ENCODE data around the gene PMFBP1. TPM values are rescaled to one million over a fixed set of nuclear protein-coding genes. Genes with fewer than 3 reads are reported as not detected.

The PMFBP1 gene
- total RNA-seq, 1 experiment from 2014 or later, result 0.55 TPM

DNA sequence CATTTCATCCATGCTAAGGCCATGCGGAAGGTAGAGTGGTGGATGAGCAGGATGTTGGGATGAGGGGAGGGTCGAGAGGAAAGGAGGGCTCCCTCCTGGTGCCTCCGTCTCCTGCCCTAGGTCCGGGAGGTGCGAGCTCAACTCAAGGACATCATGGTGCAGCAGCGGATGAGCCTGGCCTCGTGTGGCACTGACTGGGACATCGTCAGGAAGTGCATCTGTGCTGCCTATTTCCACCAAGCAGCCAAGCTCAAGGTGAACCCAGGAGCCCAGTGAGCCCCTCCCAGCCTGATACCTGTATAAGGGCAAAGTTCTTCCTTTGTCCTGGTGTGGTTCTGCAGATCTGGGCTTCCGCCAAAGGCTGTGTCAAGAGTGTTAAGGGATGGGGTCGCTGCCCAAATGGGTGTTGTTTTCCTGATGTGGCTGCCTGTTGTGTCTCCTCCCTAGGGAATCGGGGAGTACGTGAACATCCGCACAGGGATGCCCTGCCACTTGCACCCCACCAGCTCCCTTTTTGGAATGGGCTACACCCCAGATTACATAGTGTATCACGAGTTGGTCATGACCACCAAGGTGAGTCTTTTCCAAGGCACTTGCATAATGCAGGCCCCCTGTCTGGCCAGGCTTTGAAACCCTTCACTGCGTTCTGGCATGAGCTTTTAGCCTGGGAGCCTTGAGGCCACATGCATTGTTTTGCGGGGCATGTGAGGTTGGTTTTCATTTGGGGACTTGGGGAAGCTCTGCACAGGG is 63.4 kb downstream of the PMFBP1 start:
- Histone ChIP-seq H3K36me3 (ENCODE audit: low read depth) (no peaks in the 10 kb centered on the region; the same call in 1 of the 2 replicates), H3K4me3 (no peak overlapping the region), H3K27me3 (ENCODE audit: insufficient read depth, low read depth) (no peaks in the 10 kb centered on the region), H3K4me1 (replicated peaks; ENCODE audit: insufficient read depth) (no peaks in the 10 kb centered on the region), H4K20me1 (ENCODE audit: insufficient read depth) (no peaks in the 10 kb centered on the region), H3K79me2 (ENCODE audit: low read depth) (no peaks in the 10 kb centered on the region), H3K9me3 (ENCODE audit: insufficient read depth, low read depth) (no peaks in the 10 kb centered on the region), H3K4me2 (no peak overlapping the region), H2AFZ (no peak overlapping the region), H3F3A (ENCODE audit: insufficient read depth, low read depth) (no peaks in the 10 kb centered on the region; the same call in 1 of the 2 replicates), H3K9me2 (ENCODE audit: insufficient read depth) (no peaks in the 10 kb centered on the region), H3K27ac (no peak overlapping the region)
- DNase-seq, result no peak
- TF ChIP-seq EZH2 (IDR thresholded peaks at IDR 0.05; ENCODE audit: low read depth), result no peak
- TF ChIP-seq, protein P1, sequence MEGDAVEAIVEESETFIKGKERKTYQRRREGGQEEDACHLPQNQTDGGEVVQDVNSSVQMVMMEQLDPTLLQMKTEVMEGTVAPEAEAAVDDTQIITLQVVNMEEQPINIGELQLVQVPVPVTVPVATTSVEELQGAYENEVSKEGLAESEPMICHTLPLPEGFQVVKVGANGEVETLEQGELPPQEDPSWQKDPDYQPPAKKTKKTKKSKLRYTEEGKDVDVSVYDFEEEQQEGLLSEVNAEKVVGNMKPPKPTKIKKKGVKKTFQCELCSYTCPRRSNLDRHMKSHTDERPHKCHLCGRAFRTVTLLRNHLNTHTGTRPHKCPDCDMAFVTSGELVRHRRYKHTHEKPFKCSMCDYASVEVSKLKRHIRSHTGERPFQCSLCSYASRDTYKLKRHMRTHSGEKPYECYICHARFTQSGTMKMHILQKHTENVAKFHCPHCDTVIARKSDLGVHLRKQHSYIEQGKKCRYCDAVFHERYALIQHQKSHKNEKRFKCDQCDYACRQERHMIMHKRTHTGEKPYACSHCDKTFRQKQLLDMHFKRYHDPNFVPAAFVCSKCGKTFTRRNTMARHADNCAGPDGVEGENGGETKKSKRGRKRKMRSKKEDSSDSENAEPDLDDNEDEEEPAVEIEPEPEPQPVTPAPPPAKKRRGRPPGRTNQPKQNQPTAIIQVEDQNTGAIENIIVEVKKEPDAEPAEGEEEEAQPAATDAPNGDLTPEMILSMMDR (conservative IDR thresholded peaks at IDR 0.05), result no peak
- no TSS peak for BruUV-seq (replicated peaks)
- CTCF ChIA-PET, result no interaction called here
- intact Hi-C loops (cut with micrococcal nuclease; ENCODE audit: unreplicated experiment), result no loop called here
- POLR2A ChIA-PET (ENCODE audit: unreplicated experiment), result no interaction called here

DNA sequence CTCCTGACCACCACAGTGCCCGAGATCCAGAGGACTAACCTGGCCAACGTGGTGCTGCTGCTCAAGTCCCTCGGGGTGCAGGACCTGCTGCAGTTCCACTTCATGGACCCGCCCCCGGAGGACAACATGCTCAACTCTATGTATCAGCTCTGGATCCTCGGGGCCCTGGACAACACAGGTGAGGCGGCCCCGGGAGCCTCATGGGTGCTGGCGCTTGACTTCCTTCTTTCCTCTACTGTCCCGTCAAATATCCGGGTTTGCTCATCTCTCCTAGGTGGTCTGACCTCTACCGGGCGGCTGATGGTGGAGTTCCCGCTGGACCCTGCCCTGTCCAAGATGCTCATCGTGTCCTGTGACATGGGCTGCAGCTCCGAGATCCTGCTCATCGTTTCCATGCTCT is 64.6 kb downstream of the PMFBP1 start:
- Histone ChIP-seq H4K20me1 (ENCODE audit: insufficient read depth) (no peaks in the 10 kb centered on the region), H3K4me2 (no peak overlapping the region), H3K4me3 (no peak overlapping the region), H3K27me3 (ENCODE audit: insufficient read depth, low read depth) (no peaks in the 10 kb centered on the region), H3K4me1 (replicated peaks; ENCODE audit: insufficient read depth) (no peaks in the 10 kb centered on the region), H3F3A (ENCODE audit: insufficient read depth, low read depth) (no peaks in the 10 kb centered on the region), H3K9me2 (ENCODE audit: insufficient read depth) (no peaks in the 10 kb centered on the region), H3K9me3 (ENCODE audit: insufficient read depth, low read depth) (no peaks in the 10 kb centered on the region), H3K36me3 (ENCODE audit: low read depth) (no peaks in the 10 kb centered on the region; the same call in 1 of the 2 replicates), H3K79me2 (ENCODE audit: low read depth) (no peaks in the 10 kb centered on the region), H3K27ac (no peak overlapping the region), H2AFZ (no peak overlapping the region)
- ChIA-PET CTCF (no interaction called here), POLR2A (ENCODE audit: unreplicated experiment) (no interaction called here)
- BruUV-seq (replicated peaks), result no TSS peak
- intact Hi-C loops (cut with micrococcal nuclease; ENCODE audit: unreplicated experiment), result no loop called here
- DNase-seq, result no peak
- TF ChIP-seq EZH2 (IDR thresholded peaks at IDR 0.05; ENCODE audit: low read depth), result no peak
- TF ChIP-seq, protein P1 (conservative IDR thresholded peaks at IDR 0.05), result no peak

DNA sequence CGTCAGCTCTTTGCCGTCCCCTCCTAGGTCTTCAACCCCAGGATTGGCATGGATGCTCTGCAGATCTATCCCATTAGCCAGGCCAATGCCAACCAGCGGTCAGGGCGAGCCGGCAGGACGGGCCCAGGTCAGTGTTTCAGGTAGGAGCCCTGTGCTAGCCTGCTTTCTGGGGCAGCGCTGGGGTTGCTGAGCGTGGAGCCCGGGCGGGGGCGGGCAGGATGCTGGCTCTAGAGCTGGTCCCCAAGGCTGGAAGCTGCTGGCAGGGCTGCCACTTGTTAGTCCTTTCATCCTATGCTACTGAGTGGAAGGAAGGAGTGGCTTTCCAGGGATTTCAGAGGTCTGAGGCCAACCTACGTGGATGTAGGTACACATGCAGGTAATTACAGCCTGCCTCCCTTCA is 66.0 kb downstream of the PMFBP1 start:
- Histone ChIP-seq H3K4me3 (no peak overlapping the region), H3K9me3 (ENCODE audit: insufficient read depth, low read depth) (no peaks in the 10 kb centered on the region), H3K27ac (no peak overlapping the region), H3K4me1 (replicated peaks; ENCODE audit: insufficient read depth) (no peaks in the 10 kb centered on the region), H3K9me2 (ENCODE audit: insufficient read depth) (no peaks in the 10 kb centered on the region), H3K36me3 (ENCODE audit: low read depth) (peaks cover 2% of the 10 kb centered on the region; the same call in 1 of the 2 replicates), H4K20me1 (ENCODE audit: insufficient read depth) (no peaks in the 10 kb centered on the region), H3K4me2 (no peak overlapping the region), H3K79me2 (ENCODE audit: low read depth) (no peaks in the 10 kb centered on the region), H3K27me3 (ENCODE audit: insufficient read depth, low read depth) (no peaks in the 10 kb centered on the region), H3F3A (ENCODE audit: insufficient read depth, low read depth) (no peaks in the 10 kb centered on the region), H2AFZ (no peak overlapping the region)
- TF ChIP-seq, protein P1 (conservative IDR thresholded peaks at IDR 0.05), result no peak
- no peak for TF ChIP-seq EZH2 (IDR thresholded peaks at IDR 0.05; ENCODE audit: low read depth)
- ChIA-PET POLR2A (ENCODE audit: unreplicated experiment) (interaction anchor here (0.5 kb wide), 1 partner anchor 44 kb away, joined by 3 read pairs; no protein-coding TSS in a partner anchor), CTCF (no interaction called here)
- intact Hi-C loops (cut with micrococcal nuclease; ENCODE audit: unreplicated experiment), result no loop called here
- no TSS peak for BruUV-seq (replicated peaks)
- DNase-seq, result no peak

Data from PC-9 (cell line).